A549 treated with AZD9567 at 1 μM for 4 hours (cell line): ENCODE data around the gene TROAP. TPM values are rescaled to one million over a fixed set of nuclear protein-coding genes. Genes with fewer than 3 reads are reported as not detected.

Experiments
- total RNA-seq: library from RNA; stranded (reverse); fragments of 200-300 nt; extraction: Qiagen RNA extraction; gene quantifications from 5 replicates; pipeline ENCODE4 v1.2.3, GENCODE V29; 2022; ENCODE audit not compliant: insufficient read depth

Gene TROAP, protein sequence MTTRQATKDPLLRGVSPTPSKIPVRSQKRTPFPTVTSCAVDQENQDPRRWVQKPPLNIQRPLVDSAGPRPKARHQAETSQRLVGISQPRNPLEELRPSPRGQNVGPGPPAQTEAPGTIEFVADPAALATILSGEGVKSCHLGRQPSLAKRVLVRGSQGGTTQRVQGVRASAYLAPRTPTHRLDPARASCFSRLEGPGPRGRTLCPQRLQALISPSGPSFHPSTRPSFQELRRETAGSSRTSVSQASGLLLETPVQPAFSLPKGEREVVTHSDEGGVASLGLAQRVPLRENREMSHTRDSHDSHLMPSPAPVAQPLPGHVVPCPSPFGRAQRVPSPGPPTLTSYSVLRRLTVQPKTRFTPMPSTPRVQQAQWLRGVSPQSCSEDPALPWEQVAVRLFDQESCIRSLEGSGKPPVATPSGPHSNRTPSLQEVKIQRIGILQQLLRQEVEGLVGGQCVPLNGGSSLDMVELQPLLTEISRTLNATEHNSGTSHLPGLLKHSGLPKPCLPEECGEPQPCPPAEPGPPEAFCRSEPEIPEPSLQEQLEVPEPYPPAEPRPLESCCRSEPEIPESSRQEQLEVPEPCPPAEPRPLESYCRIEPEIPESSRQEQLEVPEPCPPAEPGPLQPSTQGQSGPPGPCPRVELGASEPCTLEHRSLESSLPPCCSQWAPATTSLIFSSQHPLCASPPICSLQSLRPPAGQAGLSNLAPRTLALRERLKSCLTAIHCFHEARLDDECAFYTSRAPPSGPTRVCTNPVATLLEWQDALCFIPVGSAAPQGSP
- 82.9 to 107 TPM (median 88.6 TPM) in 5 replicates for total RNA-seq

GRCh38 chr12:49322708-49323523 lies at the start of gene TROAP:
TSS of gene TROAP (plus strand) at chr12:49323255. CDS start at chr12:49323609, 354 bp downstream.

GRCh38 chr12:49295082-49295936 lies 27.7 kb upstream of the TROAP start, which contains the start of gene PRPH:
TSS of gene PRPH (plus strand) at chr12:49295147. CDS start at chr12:49295201, 54 bp downstream.

GRCh38 chr12:49336645-49337584 lies 13.9 kb downstream of the TROAP start, which contains the start of gene C1QL4:
TSS of gene C1QL4 (minus strand) at chr12:49337188. CDS start at chr12:49336477, 711 bp downstream.

GRCh38 chr12:49346659-49347310 lies 23.7 kb downstream of the TROAP start, which contains the start of gene DNAJC22:
TSS of gene DNAJC22 (plus strand) at chr12:49346888. CDS start at chr12:49348873, 1,985 bp downstream.

GRCh38 chr12:49367381-49368239 lies 44.6 kb downstream of the TROAP start, which contains the start of gene SPATS2:
TSS of gene SPATS2 (plus strand) at chr12:49367462. CDS start at chr12:49461013, 93,551 bp downstream.

Other genes with a start within 250 kb of the TROAP start
- gene DHH, start 228.5 kb upstream of the TROAP start, total RNA-seq = 0.06 TPM in 1 of 5 replicates, not detected in the others
- 11.5 to 19.4 TPM (median 17.1 TPM) in 5 replicates for gene LMBR1L, start 212.4 kb upstream of the TROAP start, total RNA-seq
- 2,309 to 2,621 TPM (median 2,411 TPM) in 5 replicates for gene TUBA1B, start 191.9 kb upstream of the TROAP start, total RNA-seq
- 188 to 279 TPM (median 226 TPM) in 5 replicates for gene TUBA1A, start 134.2 kb upstream of the TROAP start, total RNA-seq
- 1,668 to 2,355 TPM (median 1,781 TPM) in 5 replicates for gene TUBA1C, start 58.2 kb upstream of the TROAP start, total RNA-seq
- 1.3 to 2.2 TPM (median 1.5 TPM) in 4 of 5 replicates, not detected in the other for gene PRPH, start 28.1 kb upstream of the TROAP start, total RNA-seq
- gene C1QL4, start 13.9 kb downstream of the TROAP start, total RNA-seq = 2.9 to 6.8 TPM (median 5.5 TPM) in 5 replicates
- 13.9 to 18.5 TPM (median 16.9 TPM) in 5 replicates for gene DNAJC22, start 23.6 kb downstream of the TROAP start, total RNA-seq
- gene SPATS2, start 44.2 kb downstream of the TROAP start, total RNA-seq = 22.4 to 46.4 TPM (median 29.8 TPM) in 5 replicates
- 0.83 to 2.7 TPM (median 2.3 TPM) in 5 replicates for gene KCNH3, start 215.8 kb downstream of the TROAP start, total RNA-seq
- 56.3 to 70.2 TPM (median 64.4 TPM) in 5 replicates for gene MCRS1, start 244.9 kb downstream of the TROAP start, total RNA-seq